Activated CD4-positive, CD25-positive, alpha-beta regulatory T cell treated with anti-CD3 and anti-CD28 coated beads, Interleukin-2, amount 50 U/mL, for 16 hours (primary cell): Measurements from ENCODE around the gene CLPTM1L.

Source experiments
- DNase-seq: peaks from one replicate; pipeline ENCODE4 v3.0.0-alpha.2; 2020; ENCODE audit warnings: low read depth, low spot score

CLPTM1L gene

GRCh38 chr5:1344975-1345838, at the start of gene CLPTM1L:
TSS of gene CLPTM1L (minus strand) at chr5:1345099. CDS start at chr5:1344841, 258 bp downstream.
- peak; percentile 76 for DNase-seq

GRCh38 chr5:1393571-1394501, 48.9 kb upstream of the CLPTM1L start:
- DNase-seq: no peak

- DNase-seq: no peak
Measured at GRCh38 chr5:1392801-1393565, 48.1 kb upstream of the CLPTM1L start.

GRCh38 chr5:1392261-1392660, 47.4 kb upstream of the CLPTM1L start:
- DNase-seq: no peak

- no peak for DNase-seq
Measured at GRCh38 chr5:1391691-1392090, 46.8 kb upstream of the CLPTM1L start.

- no peak for DNase-seq
Measured at GRCh38 chr5:1390861-1391600, 46.1 kb upstream of the CLPTM1L start.

- DNase-seq: no peak
Measured at GRCh38 chr5:1390333-1390732, 45.4 kb upstream of the CLPTM1L start.

GRCh38 chr5:1388383-1388967, 43.6 kb upstream of the CLPTM1L start:
- no peak for DNase-seq

- DNase-seq: no peak
Measured at GRCh38 chr5:1387876-1388275, 43.0 kb upstream of the CLPTM1L start.

GRCh38 chr5:1387059-1387755, 42.3 kb upstream of the CLPTM1L start:
- no peak for DNase-seq

GRCh38 chr5:1386274-1386717, 41.4 kb upstream of the CLPTM1L start:
- peak; percentile 39 for DNase-seq

GRCh38 chr5:1385395-1386273, 40.7 kb upstream of the CLPTM1L start:
- DNase-seq: peak; percentile 55

GRCh38 chr5:1384521-1384920, 39.6 kb upstream of the CLPTM1L start:
- DNase-seq: no peak

GRCh38 chr5:1383886-1384401, 39.0 kb upstream of the CLPTM1L start:
- DNase-seq: no peak

- DNase-seq: no peak
Measured at GRCh38 chr5:1383344-1383743, 38.4 kb upstream of the CLPTM1L start.

- no peak for DNase-seq
Measured at GRCh38 chr5:1382248-1382700, 37.4 kb upstream of the CLPTM1L start.

- DNase-seq: no peak
Measured at GRCh38 chr5:1381370-1382247, 36.7 kb upstream of the CLPTM1L start.

- DNase-seq: no peak
Measured at GRCh38 chr5:1380910-1381309, 36.0 kb upstream of the CLPTM1L start.
